SK-N-MC (cell line): ENCODE measurements around the gene OR4L1.

Experiments
- DNase-seq: peaks from one replicate; pipeline ENCODE4 v3.0.0-alpha.2; 2011; ENCODE audit warnings: low read depth, low spot score
- H3K27ac ChIP-seq: fragments of 200-600 bp; sonication (generic); 2 replicates; pipeline ENCODE4 v1.5.1; 2016; ENCODE audit warnings: mixed run types
- H3K36me3 ChIP-seq: fragments of 200-600 bp; sonication (generic); 2 replicates; pipeline ENCODE4 v1.6.1; 2017; ENCODE audit warnings: antibody characterized with exemption, low read length, mixed read lengths; ENCODE audit not compliant: insufficient read depth
- H3K4me3 ChIP-seq: fragments of 200-600 bp; sonication (generic); 2 replicates; pipeline ENCODE4 v1.5.1; 2016
- H3K9ac ChIP-seq: fragments of 200-600 bp; sonication (generic); 2 replicates; pipeline ENCODE4 v1.8.0; 2017; ENCODE audit warnings: mixed run types, mixed read lengths; ENCODE audit not compliant: insufficient read length
- H3K9me3 ChIP-seq: fragments of 200-600 bp; sonication (generic); 2 replicates; pipeline ENCODE4 v1.6.1; 2017; ENCODE audit warnings: low read depth, mild to moderate bottlenecking, antibody characterized with exemption, low read length, moderate library complexity, mixed read lengths
- FOXP2 ChIP-seq: optimal IDR thresholded peaks from 2 replicates; pipeline ENCODE3; 2011; ENCODE audit warnings: mild to moderate bottlenecking, moderate library complexity; ENCODE audit not compliant: insufficient read depth; ENCODE audit errors: extremely low read length, control extremely low read depth
- POLR2AphosphoS5 ChIP-seq: IDR thresholded peaks from 2 replicates; pipeline ENCODE4 v1.6.1; 2012; ENCODE audit warnings: mild to moderate bottlenecking, low read depth, low read length, borderline replicate concordance

The OR4L1 gene

DNA sequence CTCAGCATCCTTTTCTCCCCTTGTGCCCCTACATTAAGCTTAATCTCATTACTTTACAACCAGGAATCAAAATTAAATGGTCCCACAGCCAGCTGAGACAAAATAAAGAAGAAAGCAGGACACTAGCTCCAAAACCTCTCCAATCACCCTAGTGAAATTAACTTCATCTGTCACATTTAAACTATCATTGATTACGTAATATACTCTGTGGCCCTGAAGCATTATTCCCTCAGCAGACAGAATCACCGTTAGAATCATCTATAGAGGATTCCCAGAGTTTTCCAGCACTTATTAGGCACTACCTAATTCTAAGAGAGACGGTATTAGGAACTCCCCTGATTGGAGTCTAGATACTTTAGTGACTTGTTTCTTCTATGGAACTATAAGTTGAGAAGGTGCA lies 50.6 kb downstream of the OR4L1 start, which contains the start of gene OR4K17:
TSS of gene OR4K17 (plus strand) at position 302 of the 400 bp plus-strand sequence. CDS start 6,761 bp downstream, outside the sequence.
- H3K36me3 ChIP-seq, result no peaks in the 10 kb centered on the region
- TF ChIP-seq FOXP2 (no peak), POLR2AphosphoS5 (no peak)
- no peak within 1 kb of the TSS for H3K9ac ChIP-seq
- H3K4me3 ChIP-seq, result no peak within 1 kb of the TSS
- H3K9me3 ChIP-seq, result no peaks in the 10 kb centered on the region
- no peak within 1 kb of the TSS for H3K27ac ChIP-seq
- no peak for DNase-seq
